ENCODE data around the gene ASCC3. TPM values are rescaled to one million over a fixed set of nuclear protein-coding genes. Genes with fewer than 3 reads are reported as not detected.

The ASCC3 gene
- total RNA-seq = 62.9 and 63.5 TPM in 2 replicates

- Mint-ChIP-seq H3K4me1 (ENCODE audit: low read depth) (peaks cover 39% of the 10 kb centered on the region), H3K27ac (peak within 1 kb of the TSS; percentile 100), H3K36me3 (ENCODE audit: low read depth) (peaks cover 19% of the 10 kb centered on the region), H3K9me3 (peaks cover 3% of the 10 kb centered on the region), H3K4me3 (ENCODE audit: low read depth) (peak within 1 kb of the TSS; percentile 100), H3K27me3 (ENCODE audit: low read depth) (peaks cover 1% of the 10 kb centered on the region)
- intact Hi-C loops (cut with micrococcal nuclease) = no loop called here
- peak; percentile 89 for DNase-seq (ENCODE audit: low spot score)
Measured at GRCh38 chr6:100880853-100881706, at the start of gene ASCC3. Gene ASCC3 (minus strand): TSS chr6:100881329. CDS start chr6:100867997, 13,332 bp downstream.

GRCh38 chr6:100925749-100926148, 44.6 kb upstream of the ASCC3 start:
- Mint-ChIP-seq H3K27ac (no peak overlapping the region), H3K27me3 (ENCODE audit: low read depth) (no peaks in the 10 kb centered on the region), H3K9me3 (no peaks in the 10 kb centered on the region), H3K4me3 (ENCODE audit: low read depth) (no peak overlapping the region), H3K36me3 (ENCODE audit: low read depth) (no peaks in the 10 kb centered on the region), H3K4me1 (ENCODE audit: low read depth) (no peaks in the 10 kb centered on the region)
- intact Hi-C loops (cut with micrococcal nuclease) = no loop called here
- no peak for DNase-seq (ENCODE audit: low spot score)

GRCh38 chr6:100924534-100925227, 43.6 kb upstream of the ASCC3 start:
- intact Hi-C loops (cut with micrococcal nuclease) = no loop called here
- Mint-ChIP-seq H3K4me3 (ENCODE audit: low read depth) (no peak overlapping the region), H3K36me3 (ENCODE audit: low read depth) (no peaks in the 10 kb centered on the region), H3K27ac (no peak overlapping the region), H3K9me3 (no peaks in the 10 kb centered on the region), H3K4me1 (ENCODE audit: low read depth) (no peaks in the 10 kb centered on the region), H3K27me3 (ENCODE audit: low read depth) (no peaks in the 10 kb centered on the region)
- no peak for DNase-seq (ENCODE audit: low spot score)

- no peaks in the 10 kb centered on the region for H3K36me3 Mint-ChIP-seq (ENCODE audit: low read depth)
- DNase-seq (ENCODE audit: low spot score) = no peak
Measured at GRCh38 chr6:100923481-100924165, 42.5 kb upstream of the ASCC3 start.

GRCh38 chr6:100920028-100920605, 39.0 kb upstream of the ASCC3 start:
- H3K27me3 Mint-ChIP-seq (ENCODE audit: low read depth) = no peaks in the 10 kb centered on the region
- no peaks in the 10 kb centered on the region for H3K36me3 Mint-ChIP-seq (ENCODE audit: low read depth)
- DNase-seq (ENCODE audit: low spot score) = no peak
- no peak overlapping the region for H3K27ac Mint-ChIP-seq
- intact Hi-C loops (cut with micrococcal nuclease) = no loop called here
- no peaks in the 10 kb centered on the region for H3K4me1 Mint-ChIP-seq (ENCODE audit: low read depth)
- H3K9me3 Mint-ChIP-seq = no peaks in the 10 kb centered on the region
- H3K4me3 Mint-ChIP-seq (ENCODE audit: low read depth) = no peak overlapping the region

More at GRCh38 chr6:100923481-100924165, 42.5 kb upstream of the ASCC3 start:
- H3K9me3 Mint-ChIP-seq = no peaks in the 10 kb centered on the region
- no peaks in the 10 kb centered on the region for H3K27me3 Mint-ChIP-seq (ENCODE audit: low read depth)
- intact Hi-C loops (cut with micrococcal nuclease) = no loop called here
- H3K4me1 Mint-ChIP-seq (ENCODE audit: low read depth) = no peaks in the 10 kb centered on the region
- H3K27ac Mint-ChIP-seq = no peak overlapping the region
- H3K4me3 Mint-ChIP-seq (ENCODE audit: low read depth) = no peak overlapping the region

- Mint-ChIP-seq H3K36me3 (ENCODE audit: low read depth) (no peaks in the 10 kb centered on the region), H3K27ac (no peak overlapping the region), H3K4me3 (ENCODE audit: low read depth) (no peak overlapping the region), H3K27me3 (ENCODE audit: low read depth) (no peaks in the 10 kb centered on the region), H3K4me1 (ENCODE audit: low read depth) (no peaks in the 10 kb centered on the region), H3K9me3 (no peaks in the 10 kb centered on the region)
- intact Hi-C loops (cut with micrococcal nuclease) = no loop called here
- no peak for DNase-seq (ENCODE audit: low spot score)
Measured at GRCh38 chr6:100918152-100918551, 37.0 kb upstream of the ASCC3 start.

- Mint-ChIP-seq H3K4me1 (ENCODE audit: low read depth) (no peaks in the 10 kb centered on the region), H3K27ac (no peak overlapping the region), H3K9me3 (no peaks in the 10 kb centered on the region), H3K36me3 (ENCODE audit: low read depth) (no peaks in the 10 kb centered on the region), H3K27me3 (ENCODE audit: low read depth) (no peaks in the 10 kb centered on the region), H3K4me3 (ENCODE audit: low read depth) (no peak overlapping the region)
- DNase-seq (ENCODE audit: low spot score) = no peak
- intact Hi-C loops (cut with micrococcal nuclease) = no loop called here
Measured at GRCh38 chr6:100915876-100916275, 34.7 kb upstream of the ASCC3 start.

- DNase-seq (ENCODE audit: low spot score) = no peak
- H3K4me3 Mint-ChIP-seq (ENCODE audit: low read depth) = peak overlapping the region; percentile 22
- H3K9me3 Mint-ChIP-seq = no peaks in the 10 kb centered on the region
- no peaks in the 10 kb centered on the region for H3K27me3 Mint-ChIP-seq (ENCODE audit: low read depth)
- H3K27ac Mint-ChIP-seq = no peak overlapping the region
- no peaks in the 10 kb centered on the region for H3K36me3 Mint-ChIP-seq (ENCODE audit: low read depth)
- intact Hi-C loops (cut with micrococcal nuclease) = no loop called here
- no peaks in the 10 kb centered on the region for H3K4me1 Mint-ChIP-seq (ENCODE audit: low read depth)
Measured at GRCh38 chr6:100913400-100914276, 32.5 kb upstream of the ASCC3 start.

GRCh38 chr6:100906325-100906724, 25.2 kb upstream of the ASCC3 start:
- Mint-ChIP-seq H3K27ac (no peak overlapping the region), H3K4me1 (ENCODE audit: low read depth) (no peaks in the 10 kb centered on the region), H3K4me3 (ENCODE audit: low read depth) (no peak overlapping the region), H3K27me3 (ENCODE audit: low read depth) (peaks cover 1% of the 10 kb centered on the region), H3K36me3 (ENCODE audit: low read depth) (no peaks in the 10 kb centered on the region), H3K9me3 (no peaks in the 10 kb centered on the region)
- intact Hi-C loops (cut with micrococcal nuclease) = no loop called here
- DNase-seq (ENCODE audit: low spot score) = no peak

- Mint-ChIP-seq H3K27me3 (ENCODE audit: low read depth) (peaks cover 2% of the 10 kb centered on the region), H3K4me3 (ENCODE audit: low read depth) (no peak overlapping the region), H3K4me1 (ENCODE audit: low read depth) (no peaks in the 10 kb centered on the region), H3K9me3 (no peaks in the 10 kb centered on the region), H3K27ac (no peak overlapping the region), H3K36me3 (ENCODE audit: low read depth) (no peaks in the 10 kb centered on the region)
- intact Hi-C loops (cut with micrococcal nuclease) = no loop called here
- no peak for DNase-seq (ENCODE audit: low spot score)
Measured at GRCh38 chr6:100905067-100905466, 23.9 kb upstream of the ASCC3 start.

- peaks cover 2% of the 10 kb centered on the region for H3K27me3 Mint-ChIP-seq (ENCODE audit: low read depth)
- no peak overlapping the region for H3K4me3 Mint-ChIP-seq (ENCODE audit: low read depth)
- H3K9me3 Mint-ChIP-seq = no peaks in the 10 kb centered on the region
- intact Hi-C loops (cut with micrococcal nuclease) = no loop called here
- no peak for DNase-seq (ENCODE audit: low spot score)
- no peaks in the 10 kb centered on the region for H3K36me3 Mint-ChIP-seq (ENCODE audit: low read depth)
- H3K27ac Mint-ChIP-seq = no peak overlapping the region
- no peaks in the 10 kb centered on the region for H3K4me1 Mint-ChIP-seq (ENCODE audit: low read depth)
Measured at GRCh38 chr6:100904316-100904715, 23.2 kb upstream of the ASCC3 start.

GRCh38 chr6:100901582-100901981, 20.5 kb upstream of the ASCC3 start:
- no peaks in the 10 kb centered on the region for H3K4me1 Mint-ChIP-seq (ENCODE audit: low read depth)

More at GRCh38 chr6:100901582-100901981, 20.5 kb upstream of the ASCC3 start:
- intact Hi-C loops (cut with micrococcal nuclease) = no loop called here
- Mint-ChIP-seq H3K36me3 (ENCODE audit: low read depth) (no peaks in the 10 kb centered on the region), H3K4me3 (ENCODE audit: low read depth) (no peak overlapping the region), H3K9me3 (no peaks in the 10 kb centered on the region), H3K27me3 (ENCODE audit: low read depth) (peaks cover 2% of the 10 kb centered on the region), H3K27ac (no peak overlapping the region)
- DNase-seq (ENCODE audit: low spot score) = no peak

Data from activated T-helper 2 cell treated with anti-CD3 and anti-CD28 coated beads, Interferon-gamma antibody, Interleukin-2, Interleukin-4, amounts not matched to agents 10 μg/mL and 5 μg/mL and 100 μg/mL, durations not matched to agents 14 hours and 24 hours and 36 hours (primary cell).